Parathyroid adenoma (tissue), 2 donors: Measurements from ENCODE around the gene TBX21.

Experiments
- H2AFZ ChIP-seq: fragments of 300-600 bp; sonication (generic); one replicate; pipeline ENCODE4 v1.7.0; 2017; ENCODE audit warnings: antibody characterized with exemption, mild to moderate bottlenecking
- H3K27ac ChIP-seq: fragments of 300-600 bp; sonication (generic); one replicate; pipeline ENCODE4 v1.7.0; 2017
- H3K27me3 ChIP-seq: fragments of 300-600 bp; sonication (generic); one replicate; pipeline ENCODE4 v1.7.0; 2017; ENCODE audit warnings: low read length; ENCODE audit not compliant: control insufficient read depth, insufficient read depth
- H3K36me3 ChIP-seq: fragments of 300-600 bp; sonication (generic); one replicate; pipeline ENCODE4 v1.7.0; 2017; ENCODE audit warnings: low read length; ENCODE audit not compliant: control insufficient read depth, insufficient read depth
- H3K4me1 ChIP-seq: fragments of 300-600 bp; sonication (generic); one replicate; pipeline ENCODE4 v1.7.0; 2017; ENCODE audit warnings: control low read depth
- H3K4me2 ChIP-seq: fragments of 300-600 bp; sonication (generic); one replicate; pipeline ENCODE4 v1.7.0; 2017; ENCODE audit warnings: low read length
- H3K4me3 ChIP-seq: fragments of 300-600 bp; sonication (generic); one replicate; pipeline ENCODE4 v1.7.0; 2017; ENCODE audit warnings: low read depth, low read length
- H3K79me2 ChIP-seq: fragments of 300-600 bp; sonication (generic); one replicate; pipeline ENCODE4 v1.7.0; 2017; ENCODE audit warnings: control low read depth
- H3K9ac ChIP-seq: fragments of 300-600 bp; sonication (generic); one replicate; pipeline ENCODE4 v1.7.0; 2017; ENCODE audit warnings: mild to moderate bottlenecking
- H3K9me3 ChIP-seq: fragments of 300-600 bp; sonication (generic); one replicate; pipeline ENCODE4 v1.7.0; 2017; ENCODE audit warnings: low read length; ENCODE audit not compliant: control insufficient read depth
- TF ChIP-seq, protein P1 (sequence below): fragments of 300-600 bp; sonication (generic); IDR thresholded peaks from one replicate; pipeline ENCODE4 v1.7.0; 2017; ENCODE audit warnings: antibody characterized with exemption, mild to moderate bottlenecking
- donor health status: primary hyperparathyroidism.

The TBX21 gene

DNA sequence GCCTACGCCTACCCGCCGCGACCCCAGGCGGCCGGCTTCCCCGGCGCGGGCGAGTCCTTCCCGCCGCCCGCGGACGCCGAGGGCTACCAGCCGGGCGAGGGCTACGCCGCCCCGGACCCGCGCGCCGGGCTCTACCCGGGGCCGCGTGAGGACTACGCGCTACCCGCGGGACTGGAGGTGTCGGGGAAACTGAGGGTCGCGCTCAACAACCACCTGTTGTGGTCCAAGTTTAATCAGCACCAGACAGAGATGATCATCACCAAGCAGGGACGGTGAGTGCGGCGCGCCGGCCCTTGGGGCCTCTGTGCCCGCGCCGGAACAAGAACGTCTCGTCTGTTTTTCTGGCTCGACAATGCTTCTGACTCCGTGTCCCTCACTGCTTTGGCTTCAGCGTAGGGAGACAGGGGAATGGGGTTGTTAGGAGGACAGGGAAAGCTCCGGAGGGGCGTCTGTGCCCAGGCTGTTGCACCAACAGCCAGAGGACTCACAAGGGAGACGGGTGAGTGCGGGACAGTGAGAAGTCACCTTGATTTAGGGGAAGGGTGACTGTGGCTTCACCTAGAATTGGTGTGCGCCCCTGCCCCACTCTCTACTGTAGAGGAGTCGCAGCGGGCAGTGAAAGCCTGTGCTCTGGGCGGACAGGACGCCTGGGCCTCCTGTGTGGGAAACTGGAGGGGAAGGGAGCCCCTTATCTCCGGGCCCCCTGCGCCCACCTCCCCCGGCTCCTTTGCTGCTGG lies 806 bp downstream of the TBX21 start:
- Histone ChIP-seq H3K27ac (no peak overlapping the region), H3K9ac (no peak overlapping the region), H3K4me2 (peak overlapping the region; percentile 68), H3K36me3 (no peaks in the 10 kb centered on the region), H2AFZ (peak overlapping the region; percentile 38), H3K79me2 (no peaks in the 10 kb centered on the region), H3K4me1 (no peaks in the 10 kb centered on the region), H3K27me3 (no peaks in the 10 kb centered on the region), H3K4me3 (no peak overlapping the region), H3K9me3 (no peaks in the 10 kb centered on the region)
- TF ChIP-seq, protein P1, sequence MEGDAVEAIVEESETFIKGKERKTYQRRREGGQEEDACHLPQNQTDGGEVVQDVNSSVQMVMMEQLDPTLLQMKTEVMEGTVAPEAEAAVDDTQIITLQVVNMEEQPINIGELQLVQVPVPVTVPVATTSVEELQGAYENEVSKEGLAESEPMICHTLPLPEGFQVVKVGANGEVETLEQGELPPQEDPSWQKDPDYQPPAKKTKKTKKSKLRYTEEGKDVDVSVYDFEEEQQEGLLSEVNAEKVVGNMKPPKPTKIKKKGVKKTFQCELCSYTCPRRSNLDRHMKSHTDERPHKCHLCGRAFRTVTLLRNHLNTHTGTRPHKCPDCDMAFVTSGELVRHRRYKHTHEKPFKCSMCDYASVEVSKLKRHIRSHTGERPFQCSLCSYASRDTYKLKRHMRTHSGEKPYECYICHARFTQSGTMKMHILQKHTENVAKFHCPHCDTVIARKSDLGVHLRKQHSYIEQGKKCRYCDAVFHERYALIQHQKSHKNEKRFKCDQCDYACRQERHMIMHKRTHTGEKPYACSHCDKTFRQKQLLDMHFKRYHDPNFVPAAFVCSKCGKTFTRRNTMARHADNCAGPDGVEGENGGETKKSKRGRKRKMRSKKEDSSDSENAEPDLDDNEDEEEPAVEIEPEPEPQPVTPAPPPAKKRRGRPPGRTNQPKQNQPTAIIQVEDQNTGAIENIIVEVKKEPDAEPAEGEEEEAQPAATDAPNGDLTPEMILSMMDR, result no peak

DNA sequence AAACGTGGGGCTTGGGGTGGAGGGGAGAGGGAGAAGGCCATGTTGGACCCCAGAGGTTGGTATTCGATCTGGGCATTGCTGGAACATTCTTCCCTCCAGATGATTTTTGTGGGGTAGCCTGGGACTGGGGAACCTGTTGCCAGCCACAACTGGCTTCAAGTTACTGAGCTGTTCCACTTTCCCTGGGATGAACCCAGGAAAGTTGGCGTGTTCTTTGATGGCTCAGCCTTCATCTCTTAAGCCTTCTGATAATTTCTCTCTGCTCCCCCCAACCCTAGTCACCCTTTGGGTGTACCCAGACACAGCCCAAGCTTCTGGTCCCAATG lies 2.1 kb downstream of the TBX21 start:
- Histone ChIP-seq H3K79me2 (no peaks in the 10 kb centered on the region), H3K27me3 (no peaks in the 10 kb centered on the region), H3K36me3 (no peaks in the 10 kb centered on the region), H3K27ac (no peak overlapping the region), H2AFZ (no peak overlapping the region), H3K4me2 (no peak overlapping the region), H3K9ac (no peak overlapping the region), H3K4me1 (no peaks in the 10 kb centered on the region), H3K9me3 (no peaks in the 10 kb centered on the region), H3K4me3 (no peak overlapping the region)
- TF ChIP-seq, protein P1, result no peak

DNA sequence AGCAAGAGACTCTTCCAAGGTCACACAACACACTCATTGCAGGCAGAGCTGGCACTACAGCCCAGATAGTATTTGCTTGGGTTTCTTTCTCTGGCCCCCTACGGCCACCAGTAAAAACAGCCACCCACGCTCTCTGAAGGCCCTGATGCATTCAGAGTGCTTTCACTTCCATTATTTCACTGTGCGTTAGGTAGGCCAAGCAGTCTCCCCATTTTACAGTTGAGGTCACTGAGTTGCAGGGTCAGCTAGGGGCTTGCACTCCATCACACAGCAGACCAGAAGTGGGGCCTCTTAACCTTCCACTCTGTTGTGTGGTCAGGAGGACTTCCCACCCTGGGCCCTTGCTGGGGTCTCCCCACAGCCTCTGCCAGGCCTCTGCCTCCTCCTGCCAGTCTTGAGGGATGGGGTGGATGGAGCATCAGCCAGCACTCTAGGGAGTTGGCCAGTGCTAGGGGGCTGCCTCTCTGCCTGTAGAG lies 2.5 kb downstream of the TBX21 start:
- no peaks in the 10 kb centered on the region for H3K9me3 ChIP-seq
- no peaks in the 10 kb centered on the region for H3K79me2 ChIP-seq
- H3K36me3 ChIP-seq, result no peaks in the 10 kb centered on the region
- H3K4me1 ChIP-seq, result no peaks in the 10 kb centered on the region
- no peak overlapping the region for H3K4me3 ChIP-seq
- no peak overlapping the region for H3K27ac ChIP-seq
- no peak overlapping the region for H3K9ac ChIP-seq
- H3K27me3 ChIP-seq, result no peaks in the 10 kb centered on the region
- no peak overlapping the region for H3K4me2 ChIP-seq
- TF ChIP-seq, protein P1, result no peak
- no peak overlapping the region for H2AFZ ChIP-seq

DNA sequence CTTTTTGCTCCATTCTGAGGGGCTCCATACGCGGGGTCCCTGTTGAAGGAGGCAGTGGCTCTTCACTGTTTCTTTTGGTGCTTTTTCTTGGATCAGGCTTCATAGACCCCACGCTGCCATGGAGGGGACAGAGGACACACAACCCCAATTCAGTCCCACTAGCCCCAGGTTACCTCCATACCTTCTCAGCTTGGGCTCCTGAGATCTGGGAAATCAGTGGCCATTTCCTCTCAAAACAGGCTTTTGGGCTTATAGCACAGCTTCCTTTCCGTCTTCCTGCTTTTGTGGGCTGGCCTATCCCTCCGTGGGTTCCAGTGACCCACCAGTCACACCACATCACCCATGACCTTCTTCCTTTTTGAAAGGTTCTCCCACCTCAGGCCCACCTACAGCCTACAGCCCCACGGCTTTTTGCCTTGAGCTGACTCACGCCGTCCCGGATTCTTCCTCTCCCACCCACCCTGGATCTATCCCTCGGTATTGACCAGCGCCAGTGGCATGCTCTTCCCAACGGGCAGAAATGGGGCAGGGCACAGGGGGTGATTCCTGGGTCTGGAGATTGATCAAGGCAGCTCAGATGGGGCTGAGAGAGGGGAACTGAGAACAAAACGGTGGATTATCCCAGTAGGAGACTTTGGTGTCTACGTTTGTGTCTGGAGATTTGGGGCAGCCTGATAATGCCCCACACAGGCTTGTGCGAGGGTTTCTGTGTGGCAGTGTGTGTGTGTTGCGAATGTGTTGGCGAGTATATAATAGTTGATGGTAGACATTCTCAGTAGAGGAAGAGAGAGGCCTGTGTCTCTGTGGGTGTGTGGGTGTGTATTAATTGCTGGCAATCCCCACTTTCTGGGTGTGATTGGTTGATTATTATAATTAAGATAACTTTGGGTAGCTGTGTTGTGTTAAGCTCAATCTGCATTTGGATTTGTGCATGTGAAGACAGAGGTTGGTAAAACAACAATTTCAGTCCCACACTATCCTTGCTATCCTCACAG lies 3.8 kb downstream of the TBX21 start:
- no peak overlapping the region for H3K27ac ChIP-seq
- H3K27me3 ChIP-seq, result no peaks in the 10 kb centered on the region
- no peak overlapping the region for H2AFZ ChIP-seq
- H3K4me3 ChIP-seq, result no peak overlapping the region
- H3K4me2 ChIP-seq, result no peak overlapping the region
- H3K9ac ChIP-seq, result no peak overlapping the region
- H3K79me2 ChIP-seq, result no peaks in the 10 kb centered on the region
- H3K36me3 ChIP-seq, result no peaks in the 10 kb centered on the region
- TF ChIP-seq, protein P1, result no peak
- H3K4me1 ChIP-seq, result no peaks in the 10 kb centered on the region
- no peaks in the 10 kb centered on the region for H3K9me3 ChIP-seq
